ENCODE measurements around the gene LRTM2.

DNA sequence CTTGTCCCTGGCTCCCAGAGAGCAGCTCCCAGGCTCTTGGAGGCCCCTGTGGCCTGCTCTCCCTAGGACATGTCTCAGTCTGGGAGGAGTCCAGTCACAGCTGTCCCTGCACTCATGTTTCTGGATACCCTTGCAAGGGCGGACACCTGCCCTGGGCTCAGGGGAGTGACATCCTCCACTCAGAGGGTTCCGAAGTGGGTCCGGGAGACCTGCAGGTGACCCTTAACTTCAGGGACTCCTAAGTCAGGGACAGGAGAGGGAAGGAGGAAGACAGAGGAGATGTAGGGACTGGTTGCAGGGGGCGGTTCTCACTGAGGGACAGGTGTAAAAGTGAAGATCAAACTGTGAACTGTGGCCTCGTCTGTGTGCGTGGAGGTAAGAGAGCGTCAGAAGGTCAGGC lies 60.5 kb downstream of the LRTM2 start:
- TF ChIP-seq POLR2AphosphoS5 (IDR thresholded peaks at IDR 0.05; ENCODE audit: low read depth, low read length) (no peak), REST (IDR thresholded peaks at IDR 0.05; ENCODE audit: insufficient read depth in 1 of 2, low read depth in 2 of 2, low read length in 1 of 2) (no peak), CTCF (IDR thresholded peaks at IDR 0.05) (no peak)
